ENCODE measurements around the gene EIF4G3. TPM values are rescaled to one million over a fixed set of nuclear protein-coding genes. Genes with fewer than 3 reads are reported as not detected.
"Not testable (repeated sequence)": the region's sequence is repeated elsewhere in the genome, so short reads cannot be mapped to it uniquely, and the experiment has no call there.

Gene EIF4G3
- total and polyA plus RNA-seq, 4 donors, result 16.5 to 59.8 (median 33.4) TPM

GRCh38 chr1:21212126-21212525 lies 35.4 kb upstream of the EIF4G3 start:
- H3K27me3 ChIP-seq (ENCODE audit: control insufficient read depth in 3 of 3, insufficient read depth in 3 of 3, low read length in 2 of 3), result no peaks in the 10 kb centered on the region
- H3K4me3 ChIP-seq, result no peak overlapping the region
- H3K4me1 ChIP-seq (ENCODE audit: control insufficient read depth in 5 of 5, insufficient read depth in 5 of 5, low read length in 5 of 5), result peaks cover 0 to 1% (median 0%) of the 10 kb centered on the region in 5 donors
- WGBS, 2 donors, result 48 to 51% methylated on average over 3 of the region's 3 CpGs
- ATAC-seq (ENCODE audit: insufficient read depth, low FRiP score) (no peak), DNase-seq (no peak)
- no peak for TF ChIP-seq CTCF (IDR thresholded peaks at IDR 0.05; ENCODE audit: control extremely low read depth, extremely low read depth)
- no peak overlapping the region for H3K9ac ChIP-seq (ENCODE audit: insufficient read depth in 1 of 2, low read length in 2 of 2)
- H3K36me3 ChIP-seq (ENCODE audit: control insufficient read depth in 4 of 4, insufficient read depth in 4 of 4, low read length in 4 of 4), result no peaks in the 10 kb centered on the region
- no peaks in the 10 kb centered on the region for H3K9me3 ChIP-seq (ENCODE audit: control insufficient read depth in 4 of 4, insufficient read depth in 3 of 4, low read length in 3 of 4)
- no peak overlapping the region for H3K27ac ChIP-seq (ENCODE audit: low read depth in 1 of 2, low read length in 1 of 2)

- not testable (repeated sequence) for H3K4me1 ChIP-seq (ENCODE audit: control insufficient read depth in 5 of 5, insufficient read depth in 5 of 5, low read length in 5 of 5); H3K4me3 ChIP-seq; H3K27ac ChIP-seq (ENCODE audit: low read depth in 1 of 2, low read length in 1 of 2); ATAC-seq (ENCODE audit: insufficient read depth, low FRiP score); H3K9ac ChIP-seq (ENCODE audit: insufficient read depth in 1 of 2, low read length in 2 of 2); H3K36me3 ChIP-seq (ENCODE audit: control insufficient read depth in 4 of 4, insufficient read depth in 4 of 4, low read length in 4 of 4); H3K27me3 ChIP-seq (ENCODE audit: control insufficient read depth in 3 of 3, insufficient read depth in 3 of 3, low read length in 2 of 3); H3K9me3 ChIP-seq (ENCODE audit: control insufficient read depth in 4 of 4, insufficient read depth in 3 of 4, low read length in 3 of 4); DNase-seq
- 84 to 93% methylated on average over 6 of the region's 6 CpGs for WGBS, 2 donors
Measured at GRCh38 chr1:21208137-21208700, 31.5 kb upstream of the EIF4G3 start.

- peaks cover 0 to 1% (median 0%) of the 10 kb centered on the region in 5 donors for H3K4me1 ChIP-seq (ENCODE audit: control insufficient read depth in 5 of 5, insufficient read depth in 5 of 5, low read length in 5 of 5)
- H3K27ac ChIP-seq (ENCODE audit: low read depth in 1 of 2, low read length in 1 of 2), result no peak overlapping the region
- no peak overlapping the region for H3K4me3 ChIP-seq
- TF ChIP-seq CTCF (IDR thresholded peaks at IDR 0.05; ENCODE audit: control extremely low read depth, extremely low read depth), result no peak
- WGBS, 2 donors, result 81 to 97% methylated on average over 2 of the region's 2 CpGs
- no peaks in the 10 kb centered on the region for H3K36me3 ChIP-seq (ENCODE audit: control insufficient read depth in 4 of 4, insufficient read depth in 4 of 4, low read length in 4 of 4)
- H3K9me3 ChIP-seq (ENCODE audit: control insufficient read depth in 4 of 4, insufficient read depth in 3 of 4, low read length in 3 of 4), result no peaks in the 10 kb centered on the region
- ATAC-seq (ENCODE audit: insufficient read depth, low FRiP score) (no peak), DNase-seq (no peak)
- H3K9ac ChIP-seq (ENCODE audit: insufficient read depth in 1 of 2, low read length in 2 of 2), result no peak overlapping the region
- no peaks in the 10 kb centered on the region for H3K27me3 ChIP-seq (ENCODE audit: control insufficient read depth in 3 of 3, insufficient read depth in 3 of 3, low read length in 2 of 3)
Measured at GRCh38 chr1:21206117-21206516, 29.4 kb upstream of the EIF4G3 start.

DNA sequence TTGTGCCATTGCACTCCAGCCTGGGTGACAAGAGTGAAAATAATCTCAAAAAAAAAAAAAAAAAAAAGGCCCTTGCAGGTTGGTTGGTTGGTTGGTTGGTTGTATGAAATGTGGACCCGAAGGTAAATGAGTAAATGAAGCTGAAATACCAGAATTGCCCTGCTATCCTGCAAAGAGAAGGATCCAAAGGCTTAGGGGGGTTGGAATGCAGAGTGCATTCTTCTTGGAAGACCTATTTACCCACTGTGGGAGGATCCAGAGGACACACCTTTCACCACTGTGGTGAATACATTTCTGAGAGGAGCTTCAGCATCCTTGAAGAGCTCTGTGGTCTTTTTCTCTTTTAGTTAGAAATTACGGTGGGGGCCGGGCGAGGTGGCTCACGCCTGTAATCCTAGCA lies 28.7 kb upstream of the EIF4G3 start:
- DNase-seq, result no peak
- 92 to 97% methylated on average over 5 of the region's 5 CpGs for WGBS, 2 donors
- no peak overlapping the region for H3K9ac ChIP-seq (ENCODE audit: insufficient read depth in 1 of 2, low read length in 2 of 2)
- H3K27ac ChIP-seq (ENCODE audit: low read depth in 1 of 2, low read length in 1 of 2), result no peak overlapping the region
- no peaks in the 10 kb centered on the region for H3K36me3 ChIP-seq (ENCODE audit: control insufficient read depth in 4 of 4, insufficient read depth in 4 of 4, low read length in 4 of 4)
- H3K4me3 ChIP-seq, result no peak overlapping the region
- ATAC-seq (ENCODE audit: insufficient read depth, low FRiP score), result no peak
- TF ChIP-seq CTCF (IDR thresholded peaks at IDR 0.05; ENCODE audit: control extremely low read depth, extremely low read depth), result no peak
- no peaks in the 10 kb centered on the region for H3K27me3 ChIP-seq (ENCODE audit: control insufficient read depth in 3 of 3, insufficient read depth in 3 of 3, low read length in 2 of 3)
- peaks cover 0 to 1% (median 0%) of the 10 kb centered on the region in 5 donors for H3K4me1 ChIP-seq (ENCODE audit: control insufficient read depth in 5 of 5, insufficient read depth in 5 of 5, low read length in 5 of 5)
- H3K9me3 ChIP-seq (ENCODE audit: control insufficient read depth in 4 of 4, insufficient read depth in 3 of 4, low read length in 3 of 4), result no peaks in the 10 kb centered on the region
